ENCODE data around the gene NTHL1. TPM values are rescaled to one million over a fixed set of nuclear protein-coding genes. Genes with fewer than 3 reads are reported as not detected.

Gene NTHL1
- total and polyA plus RNA-seq, 5 donors from 2014 or later: 15.0 to 52.7 (median 32.7) TPM

DNA sequence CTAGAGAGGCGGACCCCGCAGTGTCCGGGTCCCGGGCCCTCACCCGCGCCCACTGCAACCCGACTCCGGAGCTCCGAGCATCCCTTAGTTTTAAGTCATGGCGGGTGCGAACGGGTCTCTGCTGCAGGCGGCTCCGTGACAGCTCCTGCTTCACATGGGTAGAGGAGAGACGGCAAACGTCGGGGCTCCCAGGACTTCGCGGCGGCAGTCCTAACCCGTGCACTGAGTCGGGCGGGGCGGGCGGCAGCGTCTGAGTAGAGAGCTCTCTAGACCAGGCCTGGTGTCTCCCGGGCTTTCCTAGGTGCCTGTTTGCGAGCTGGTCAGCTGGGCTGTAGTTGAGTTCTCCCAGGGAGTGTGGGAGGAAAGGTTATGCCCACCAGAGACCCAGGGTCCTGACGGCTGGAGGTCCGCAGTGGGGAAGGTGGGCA is 496 bp upstream of the NTHL1 start:
- no peaks in the 10 kb centered on the region for H3K9me3 Mint-ChIP-seq
- H3K27ac Mint-ChIP-seq: peak overlapping the region; percentile 74 to 75 (median 74)
- Histone ChIP-seq H3K4me1 (ENCODE audit: control insufficient read depth, insufficient read depth, low read length, poor library complexity, severe bottlenecking) (peaks cover 18% of the 10 kb centered on the region), H3K36me3 (ENCODE audit: control insufficient read depth, insufficient read depth, low read length) (peaks cover 5% of the 10 kb centered on the region), H3K27me3 (ENCODE audit: control insufficient read depth, insufficient read depth, low read length) (no peaks in the 10 kb centered on the region), H3K27ac (ENCODE audit: insufficient read depth, low read length, poor library complexity, severe bottlenecking) (peak overlapping the region; percentile 65), H3K4me3 (ENCODE audit: low read depth, low read length) (peak overlapping the region; percentile 83), H3K9me3 (ENCODE audit: control insufficient read depth in 2 of 2, low read length in 2 of 2) (no peaks in the 10 kb centered on the region)
- no peaks in the 10 kb centered on the region for H3K36me3 Mint-ChIP-seq
- peaks cover 4 to 22% (median 8%) of the 10 kb centered on the region in 4 donors for H3K4me1 Mint-ChIP-seq
- no peak for DNase-seq
- peak overlapping the region; percentile 91 to 96 (median 93) for H3K4me3 Mint-ChIP-seq
- no peak for ATAC-seq (ENCODE audit: low read depth in 2 of 2)
- no peaks in the 10 kb centered on the region for H3K27me3 Mint-ChIP-seq

DNA sequence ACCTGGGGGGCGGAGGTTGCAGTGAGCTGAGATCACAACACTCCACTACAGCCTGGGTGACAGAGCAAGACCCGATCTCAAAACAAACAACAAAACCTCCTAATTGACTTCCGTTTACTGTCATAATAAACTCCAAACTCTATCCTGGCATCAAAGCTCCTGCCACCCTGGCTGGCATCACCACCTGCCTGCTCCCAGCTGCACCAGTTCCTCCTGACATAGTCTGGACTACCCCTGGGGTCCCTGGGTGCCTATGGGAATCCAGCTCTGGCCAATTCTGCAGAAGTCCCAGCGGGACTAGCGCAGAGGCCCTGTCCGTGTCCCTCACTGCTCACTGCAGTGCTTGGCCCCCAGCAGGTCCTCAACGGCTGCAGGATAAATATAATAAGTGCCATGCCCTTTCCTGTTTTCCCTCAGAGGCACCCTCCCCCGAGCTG is 723 bp downstream of the NTHL1 start:
- peaks cover 3% of the 10 kb centered on the region for H3K36me3 ChIP-seq (ENCODE audit: control insufficient read depth, insufficient read depth, low read length)
- H3K27ac ChIP-seq (ENCODE audit: insufficient read depth, low read length, poor library complexity, severe bottlenecking): no peak overlapping the region
- ATAC-seq (ENCODE audit: low read depth in 2 of 2): no peak

DNA sequence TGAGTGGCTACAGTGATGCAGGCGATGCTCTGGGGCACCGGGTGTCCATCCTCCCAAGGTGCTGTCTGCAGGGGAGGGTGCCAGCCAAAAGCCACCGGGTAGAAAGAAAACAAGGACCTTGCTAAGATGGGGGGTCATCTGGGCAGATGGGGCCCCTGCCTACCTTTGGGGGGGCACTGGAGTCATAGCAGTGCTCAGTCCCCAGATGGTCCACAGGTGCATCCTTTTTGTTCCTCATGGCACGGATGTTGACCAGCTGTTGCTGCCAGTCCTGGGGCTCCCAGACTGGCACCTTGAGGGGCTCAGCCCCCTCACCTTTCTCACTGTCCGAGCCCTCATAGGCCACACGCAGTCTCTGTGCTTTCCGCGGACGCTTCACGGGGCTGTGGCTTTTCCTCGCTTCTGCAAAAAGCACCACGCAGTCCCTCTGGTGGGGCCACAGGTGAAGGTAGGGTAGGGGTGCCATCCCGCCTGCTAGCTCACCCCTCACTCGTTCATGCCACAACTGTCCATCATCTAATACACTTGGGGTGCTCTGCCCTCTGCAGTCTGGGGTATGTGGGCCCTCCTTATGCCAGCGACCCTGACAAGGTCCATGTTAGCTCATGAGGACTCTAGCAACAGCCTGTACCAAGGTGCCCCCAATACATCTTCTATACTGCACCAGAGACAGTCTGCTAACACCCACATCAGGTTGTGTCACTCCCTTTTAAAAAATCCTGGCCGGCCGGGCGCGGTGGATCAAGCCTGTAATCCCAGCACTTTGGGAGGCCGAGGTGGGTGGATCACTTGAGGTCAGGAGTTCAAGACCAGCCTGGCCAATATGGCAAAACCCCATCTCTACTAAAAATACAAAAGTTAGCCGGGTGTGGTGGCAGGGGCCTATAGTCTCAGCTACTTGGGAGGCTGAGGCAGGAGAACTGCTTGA is 1.4 kb downstream of the NTHL1 start:
- H3K9me3 ChIP-seq (ENCODE audit: control insufficient read depth in 2 of 2, low read length in 2 of 2): no peaks in the 10 kb centered on the region
- no peak overlapping the region for H3K27ac Mint-ChIP-seq
- peaks cover 4 to 22% (median 7%) of the 10 kb centered on the region in 4 donors for H3K4me1 Mint-ChIP-seq
- no peaks in the 10 kb centered on the region for H3K27me3 Mint-ChIP-seq
- H3K4me3 Mint-ChIP-seq: peak overlapping the region; percentile 29 to 96 (median 93)
- H3K27ac ChIP-seq (ENCODE audit: insufficient read depth, low read length, poor library complexity, severe bottlenecking): no peak overlapping the region
- H3K36me3 Mint-ChIP-seq: no peaks in the 10 kb centered on the region
- ATAC-seq (ENCODE audit: low read depth in 2 of 2) (no peak), DNase-seq (no peak)
- H3K27me3 ChIP-seq (ENCODE audit: control insufficient read depth, insufficient read depth, low read length): no peaks in the 10 kb centered on the region
- no peaks in the 10 kb centered on the region for H3K9me3 Mint-ChIP-seq
- peaks cover 18% of the 10 kb centered on the region for H3K4me1 ChIP-seq (ENCODE audit: control insufficient read depth, insufficient read depth, low read length, poor library complexity, severe bottlenecking)
- H3K36me3 ChIP-seq (ENCODE audit: control insufficient read depth, insufficient read depth, low read length): peaks cover 3% of the 10 kb centered on the region
- H3K4me3 ChIP-seq (ENCODE audit: low read depth, low read length): no peak overlapping the region

More for the DNA sequence above, 723 bp downstream of the NTHL1 start:
- no peaks in the 10 kb centered on the region for H3K36me3 Mint-ChIP-seq
- no peaks in the 10 kb centered on the region for H3K9me3 Mint-ChIP-seq
- no peaks in the 10 kb centered on the region for H3K9me3 ChIP-seq (ENCODE audit: control insufficient read depth in 2 of 2, low read length in 2 of 2)
- H3K4me1 Mint-ChIP-seq: peaks cover 4 to 22% (median 7%) of the 10 kb centered on the region in 4 donors
- peaks cover 18% of the 10 kb centered on the region for H3K4me1 ChIP-seq (ENCODE audit: control insufficient read depth, insufficient read depth, low read length, poor library complexity, severe bottlenecking)
- DNase-seq: no peak
- no peaks in the 10 kb centered on the region for H3K27me3 Mint-ChIP-seq
- peak overlapping the region; percentile 48 for H3K4me3 ChIP-seq (ENCODE audit: low read depth, low read length)
- H3K4me3 Mint-ChIP-seq: peak overlapping the region; percentile 93 to 96 (median 94)
- no peaks in the 10 kb centered on the region for H3K27me3 ChIP-seq (ENCODE audit: control insufficient read depth, insufficient read depth, low read length)
- peak overlapping the region in 1 of 3 donors; percentile 86 for H3K27ac Mint-ChIP-seq

DNA sequence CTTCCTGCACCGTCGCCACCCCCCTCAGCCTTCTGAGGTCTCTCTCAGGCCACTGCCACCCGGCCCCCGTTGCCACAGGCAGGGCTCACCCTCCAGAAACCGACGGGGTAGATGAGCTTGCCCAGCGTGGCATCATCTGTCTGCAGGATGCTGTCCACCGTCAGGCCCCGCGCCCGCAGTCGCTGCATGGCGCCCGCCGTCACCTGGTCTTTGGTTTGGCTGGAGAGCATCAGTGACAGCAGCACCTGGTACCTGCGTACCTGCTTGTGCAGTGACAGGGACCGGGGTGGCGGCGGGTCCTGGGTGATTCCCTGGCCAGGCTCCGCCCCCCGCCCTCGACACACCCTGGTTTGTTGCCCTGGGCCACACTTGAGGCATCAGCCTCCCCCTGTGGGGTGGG is 3.1 kb downstream of the NTHL1 start:
- Histone ChIP-seq H3K4me1 (ENCODE audit: control insufficient read depth, insufficient read depth, low read length, poor library complexity, severe bottlenecking) (peaks cover 18% of the 10 kb centered on the region), H3K9me3 (ENCODE audit: control insufficient read depth in 2 of 2, low read length in 2 of 2) (no peaks in the 10 kb centered on the region), H3K27ac (ENCODE audit: insufficient read depth, low read length, poor library complexity, severe bottlenecking) (no peak overlapping the region), H3K4me3 (ENCODE audit: low read depth, low read length) (no peak overlapping the region), H3K36me3 (ENCODE audit: control insufficient read depth, insufficient read depth, low read length) (no peaks in the 10 kb centered on the region), H3K27me3 (ENCODE audit: control insufficient read depth, insufficient read depth, low read length) (no peaks in the 10 kb centered on the region)
- Mint-ChIP-seq H3K27ac (no peak overlapping the region), H3K36me3 (no peaks in the 10 kb centered on the region), H3K27me3 (no peaks in the 10 kb centered on the region), H3K4me3 (peak overlapping the region in 1 of 4 donors; percentile 35), H3K9me3 (no peaks in the 10 kb centered on the region), H3K4me1 (peaks cover 4 to 22% (median 7%) of the 10 kb centered on the region in 4 donors)
- ATAC-seq (ENCODE audit: low read depth in 2 of 2): no peak
- no peak for DNase-seq

DNA sequence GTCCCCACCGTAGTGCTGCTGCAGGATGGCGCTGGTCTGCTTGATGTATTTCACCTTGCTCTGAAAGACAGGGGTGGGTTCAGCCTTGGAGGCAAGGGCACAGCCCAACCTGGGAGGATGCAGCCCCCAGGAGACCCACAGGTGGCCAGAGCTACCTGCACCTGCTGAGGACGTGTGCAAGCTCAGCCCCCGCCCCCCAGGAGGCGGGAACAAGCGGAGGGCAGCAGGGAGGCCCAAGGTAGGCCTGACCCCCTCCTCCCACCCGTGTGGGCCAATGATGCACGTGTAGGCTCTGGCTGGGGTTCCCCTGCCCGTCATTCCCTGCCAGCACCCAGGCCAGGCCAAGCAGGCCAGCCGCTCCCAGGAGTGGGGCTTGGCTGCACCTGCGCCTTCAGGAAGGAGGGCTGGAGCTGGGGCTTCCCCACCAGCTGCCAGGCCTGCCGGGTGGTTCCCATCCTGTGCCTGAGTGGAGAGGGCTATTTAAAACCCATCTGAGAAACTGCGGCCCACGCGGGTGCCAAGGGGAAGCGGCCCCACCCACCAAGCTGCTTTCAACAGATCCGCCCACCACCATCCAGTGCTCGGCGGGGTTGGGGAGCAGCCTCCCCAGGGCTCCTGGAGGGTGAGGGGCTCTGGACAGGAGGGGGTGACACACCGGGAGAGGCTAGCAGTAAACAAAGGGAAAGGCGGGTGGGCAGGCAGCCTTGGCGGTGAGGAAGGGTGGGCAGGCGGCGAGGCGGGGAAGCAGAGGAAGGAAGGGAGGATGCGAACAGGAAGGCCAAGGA is 3.8 kb downstream of the NTHL1 start:
- H3K4me1 Mint-ChIP-seq: peaks cover 4 to 18% (median 5%) of the 10 kb centered on the region in 4 donors

DNA sequence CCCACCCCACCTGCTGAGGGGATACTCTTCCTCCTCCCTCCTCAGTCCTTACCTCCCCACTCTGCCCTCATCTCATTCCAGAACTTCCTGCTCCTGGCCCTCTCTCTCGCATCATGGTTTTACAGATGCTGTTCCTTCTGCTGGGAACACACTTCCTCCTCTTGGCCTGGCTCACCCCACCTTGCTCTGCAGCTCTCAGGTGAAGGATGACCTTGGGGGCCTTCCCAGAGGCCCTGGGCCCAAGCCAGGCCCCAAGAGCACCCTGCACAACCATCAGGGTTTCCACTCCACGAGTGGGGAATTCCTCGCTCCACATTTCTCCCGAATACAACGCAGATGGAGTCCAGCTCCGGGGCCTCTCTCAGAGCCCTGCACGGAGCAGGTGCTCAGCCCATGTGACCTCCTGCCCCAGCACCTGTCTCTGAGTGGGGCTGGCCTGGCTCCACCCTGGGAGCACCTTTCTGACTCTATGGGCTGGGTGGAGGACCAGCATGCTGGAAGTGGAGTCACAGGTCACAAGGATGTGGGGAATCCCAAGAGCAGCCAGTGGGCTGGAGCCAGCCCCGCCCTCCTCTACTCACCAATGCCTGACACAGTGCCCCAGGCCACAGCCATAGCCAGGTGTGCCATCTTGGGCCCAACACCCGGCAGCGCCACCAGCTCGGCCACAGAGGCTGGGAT is 4.5 kb downstream of the NTHL1 start:
- Histone ChIP-seq H3K9me3 (ENCODE audit: control insufficient read depth in 2 of 2, low read length in 2 of 2) (no peaks in the 10 kb centered on the region), H3K4me3 (ENCODE audit: low read depth, low read length) (no peak overlapping the region), H3K36me3 (ENCODE audit: control insufficient read depth, insufficient read depth, low read length) (no peaks in the 10 kb centered on the region), H3K4me1 (ENCODE audit: control insufficient read depth, insufficient read depth, low read length, poor library complexity, severe bottlenecking) (peaks cover 10% of the 10 kb centered on the region), H3K27me3 (ENCODE audit: control insufficient read depth, insufficient read depth, low read length) (no peaks in the 10 kb centered on the region), H3K27ac (ENCODE audit: insufficient read depth, low read length, poor library complexity, severe bottlenecking) (no peak overlapping the region)
- no peaks in the 10 kb centered on the region for H3K27me3 Mint-ChIP-seq
- no peak overlapping the region for H3K4me3 Mint-ChIP-seq
- peaks cover 0 to 10% (median 4%) of the 10 kb centered on the region in 4 donors for H3K4me1 Mint-ChIP-seq
- H3K27ac Mint-ChIP-seq: no peak overlapping the region
- no peaks in the 10 kb centered on the region for H3K36me3 Mint-ChIP-seq
- ATAC-seq (ENCODE audit: low read depth in 2 of 2) (no peak), DNase-seq (no peak)
- no peaks in the 10 kb centered on the region for H3K9me3 Mint-ChIP-seq

More for the DNA sequence above, 3.8 kb downstream of the NTHL1 start:
- Histone ChIP-seq H3K4me1 (ENCODE audit: control insufficient read depth, insufficient read depth, low read length, poor library complexity, severe bottlenecking) (peaks cover 17% of the 10 kb centered on the region), H3K36me3 (ENCODE audit: control insufficient read depth, insufficient read depth, low read length) (no peaks in the 10 kb centered on the region), H3K9me3 (ENCODE audit: control insufficient read depth in 2 of 2, low read length in 2 of 2) (no peaks in the 10 kb centered on the region), H3K27ac (ENCODE audit: insufficient read depth, low read length, poor library complexity, severe bottlenecking) (no peak overlapping the region), H3K27me3 (ENCODE audit: control insufficient read depth, insufficient read depth, low read length) (no peaks in the 10 kb centered on the region), H3K4me3 (ENCODE audit: low read depth, low read length) (no peak overlapping the region)
- Mint-ChIP-seq H3K9me3 (no peaks in the 10 kb centered on the region), H3K27me3 (no peaks in the 10 kb centered on the region), H3K36me3 (no peaks in the 10 kb centered on the region), H3K4me3 (no peak overlapping the region), H3K27ac (no peak overlapping the region)
- no peak for DNase-seq
- ATAC-seq (ENCODE audit: low read depth in 2 of 2): no peak

DNA sequence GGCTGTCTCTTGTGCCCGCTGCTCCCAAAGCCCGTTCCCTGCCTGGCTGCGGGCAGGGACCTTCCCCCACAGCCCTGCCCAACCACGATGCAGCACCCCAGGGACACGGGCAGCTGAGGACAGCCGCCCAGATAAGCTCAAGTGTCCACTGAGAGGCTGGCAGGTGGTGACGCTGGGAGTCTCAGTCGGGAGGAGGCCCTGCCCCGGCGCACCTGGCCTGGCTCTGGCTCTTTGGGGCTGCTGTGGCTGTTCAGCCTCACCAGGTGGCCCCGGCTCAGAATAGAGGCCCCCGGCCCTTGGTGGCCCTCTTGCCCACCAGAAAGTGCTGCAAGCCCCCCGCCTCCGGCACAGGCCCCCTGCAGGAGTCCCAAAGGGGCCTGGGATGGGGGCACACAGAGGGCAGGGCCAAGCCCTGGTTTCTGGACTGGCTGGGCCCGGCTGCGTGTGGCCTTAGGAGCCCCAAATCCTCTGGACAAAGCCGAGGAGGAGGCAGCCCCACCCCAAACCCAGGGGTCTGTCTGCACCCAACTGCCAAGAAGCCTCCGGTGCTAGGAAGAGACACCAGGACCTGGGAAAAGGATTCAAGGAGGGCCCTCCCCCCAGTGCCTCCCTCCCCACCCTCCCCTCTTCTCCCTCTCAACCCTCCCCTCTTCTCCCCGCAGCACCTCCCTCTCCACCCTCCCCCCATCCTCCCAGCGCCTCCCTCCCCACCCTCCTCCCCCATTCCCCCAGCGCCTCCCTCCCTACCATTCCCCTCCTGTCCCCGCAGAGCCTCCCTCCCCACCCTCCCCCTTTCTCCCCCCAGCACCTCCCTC is 5.3 kb downstream of the NTHL1 start:
- no peak overlapping the region for H3K27ac ChIP-seq (ENCODE audit: insufficient read depth, low read length, poor library complexity, severe bottlenecking)
- no peak overlapping the region for H3K4me3 Mint-ChIP-seq

More for the DNA sequence above, 5.3 kb downstream of the NTHL1 start:
- no peaks in the 10 kb centered on the region for H3K27me3 ChIP-seq (ENCODE audit: control insufficient read depth, insufficient read depth, low read length)
- H3K4me3 ChIP-seq (ENCODE audit: low read depth, low read length): no peak overlapping the region
- H3K9me3 ChIP-seq (ENCODE audit: control insufficient read depth in 2 of 2, low read length in 2 of 2): no peaks in the 10 kb centered on the region
- H3K36me3 ChIP-seq (ENCODE audit: control insufficient read depth, insufficient read depth, low read length): no peaks in the 10 kb centered on the region
- Mint-ChIP-seq H3K27ac (no peak overlapping the region), H3K4me1 (peaks cover 0 to 9% (median 4%) of the 10 kb centered on the region in 4 donors), H3K27me3 (no peaks in the 10 kb centered on the region), H3K36me3 (no peaks in the 10 kb centered on the region), H3K9me3 (no peaks in the 10 kb centered on the region)
- no peak for DNase-seq
- ATAC-seq (ENCODE audit: low read depth in 2 of 2): no peak
- peaks cover 8% of the 10 kb centered on the region for H3K4me1 ChIP-seq (ENCODE audit: control insufficient read depth, insufficient read depth, low read length, poor library complexity, severe bottlenecking)
